HEK293T (cell line): ENCODE data around the gene PAQR6.

ENCODE experiments used
- CTCF ChIA-PET: fragments of 350-600 bp; formaldehyde crosslinking; extraction: SDS; loops from one replicate; lab custom pipeline; 2021; ENCODE audit warnings: antibody characterized with exemption, inconsistent platforms; lab: Yijun Ruan, JAX
- POLR2A ChIA-PET: fragments of 350-600 bp; formaldehyde crosslinking; extraction: SDS; loops from one replicate; lab custom pipeline; 2020; ENCODE audit warnings: antibody characterized with exemption, inconsistent platforms; lab: Yijun Ruan, JAX
- DNase-seq: peaks from one replicate; pipeline ENCODE4 v3.0.0; 2012; ENCODE audit warnings: mixed read lengths; ENCODE audit errors: extremely low spot score
- ARNT ChIP-seq: fragments of 450-650 bp; IDR thresholded peaks from 2 replicates; pipeline ENCODE4 v1.6.1; 2017; ENCODE audit warnings: mild to moderate bottlenecking
- BHLHE40 ChIP-seq: fragments of 450-650 bp; IDR thresholded peaks from 2 replicates; pipeline ENCODE4 v1.6.1; 2016; ENCODE audit warnings: mild to moderate bottlenecking, moderate library complexity, borderline replicate concordance
- CTBP1 ChIP-seq: fragments of 450-650 bp; IDR thresholded peaks from 2 replicates; pipeline ENCODE4 v1.6.1; 2016; ENCODE audit warnings: borderline replicate concordance
- ELF4 ChIP-seq: fragments of 450-650 bp; IDR thresholded peaks from 2 replicates; pipeline ENCODE4 v1.6.1; 2017; ENCODE audit warnings: antibody characterized with exemption
- FOXA1 ChIP-seq: fragments of 450-650 bp; IDR thresholded peaks from 2 replicates; pipeline ENCODE4 v1.6.1; 2016; ENCODE audit warnings: mild to moderate bottlenecking
- FOXK2 ChIP-seq: fragments of 450-650 bp; IDR thresholded peaks from 2 replicates; pipeline ENCODE4 v1.6.1; 2016; ENCODE audit warnings: mild to moderate bottlenecking
- FOXM1 ChIP-seq: fragments of 450-650 bp; IDR thresholded peaks from 2 replicates; pipeline ENCODE4 v1.6.1; 2017; ENCODE audit warnings: mild to moderate bottlenecking, borderline replicate concordance
- HDGF ChIP-seq: fragments of 450-650 bp; IDR thresholded peaks from 2 replicates; pipeline ENCODE4 v1.6.1; 2017; ENCODE audit warnings: antibody characterized with exemption, borderline replicate concordance
- L3MBTL2 ChIP-seq: fragments of 450-650 bp; conservative IDR thresholded peaks from 2 replicates; pipeline ENCODE4 v1.6.1; 2016; ENCODE audit warnings: mild to moderate bottlenecking
- LEF1 ChIP-seq: fragments of 450-650 bp; IDR thresholded peaks from 2 replicates; pipeline ENCODE4 v1.6.1; 2017; ENCODE audit warnings: mild to moderate bottlenecking, borderline replicate concordance
- NFRKB ChIP-seq: fragments of 450-650 bp; IDR thresholded peaks from 2 replicates; pipeline ENCODE4 v1.6.1; 2016; ENCODE audit warnings: mild to moderate bottlenecking, moderate library complexity
- PKNOX1 ChIP-seq: fragments of 450-650 bp; IDR thresholded peaks from 2 replicates; pipeline ENCODE4 v1.6.1; 2016
- SP1 ChIP-seq: fragments of 450-650 bp; IDR thresholded peaks from 2 replicates; pipeline ENCODE4 v1.6.1; 2017
- SUZ12 ChIP-seq: fragments of 450-650 bp; IDR thresholded peaks from 2 replicates; pipeline ENCODE4 v1.6.1; 2016; ENCODE audit warnings: mild to moderate bottlenecking
- TARDBP ChIP-seq: fragments of 450-650 bp; IDR thresholded peaks from 2 replicates; pipeline ENCODE4 v1.6.1; 2016
- ZNF384 ChIP-seq: fragments of 450-650 bp; IDR thresholded peaks from 2 replicates; pipeline ENCODE4 v1.6.1; 2016

Gene PAQR6

GRCh38 chr1:156285437-156285836 lies 37.6 kb upstream of the PAQR6 start:
- TF ChIP-seq SUZ12 (no peak), SP1 (no peak), NFRKB (no peak), TARDBP (no peak), L3MBTL2 (no peak), FOXM1 (no peak), LEF1 (no peak), FOXK2 (no peak)
- ChIA-PET POLR2A (interaction anchor here (0.6 to 5.7 kb wide), 2 partner anchors 12 to 34 kb away, joined by 3 to 71 read pairs; partner anchors contain the start of genes GLMP and VHLL), CTCF (no interaction called here)
- no peak for DNase-seq

- ChIA-PET CTCF (no interaction called here), POLR2A (interaction anchor here (3.7 to 5.7 kb wide), 2 partner anchors 13 kb away, joined by 34 to 71 read pairs; partner anchors contain the start of genes GLMP and VHLL)
- TF ChIP-seq FOXK2 (no peak), SUZ12 (no peak), CTBP1 (no peak), PKNOX1 (no peak)
- no peak for DNase-seq
Measured at GRCh38 chr1:156284757-156285156, 36.9 kb upstream of the PAQR6 start.

- DNase-seq = no peak
- POLR2A ChIA-PET = interaction anchor here (1.3 to 5.7 kb wide), 4 partner anchors 12 to 79 kb away, joined by 3 to 71 read pairs (median 25); partner anchors contain the start of genes GLMP, PMF1 and VHLL
- CTCF ChIA-PET = interaction anchor here (0.6 kb wide), 2 partner anchors 11 to 29 kb away, joined by 3 to 4 read pairs; no protein-coding TSS in a partner anchor
- TF ChIP-seq FOXM1 = no peak
- no peak for TF ChIP-seq FOXA1
- TF ChIP-seq SUZ12 = no peak
- no peak for TF ChIP-seq ELF4
- no peak for TF ChIP-seq ZNF384
Measured at GRCh38 chr1:156284112-156284511, 36.3 kb upstream of the PAQR6 start, which contains the start of gene TMEM79. TSS of gene TMEM79 (plus strand) at chr1:156284325. CDS start at chr1:156285227, 902 bp downstream.

- ChIA-PET CTCF (interaction anchor here (0.6 to 1.4 kb wide), 4 partner anchors 11 to 76 kb away, joined by 3 to 5 read pairs (median 4); no protein-coding TSS in a partner anchor), POLR2A (interaction anchor here (0.8 to 5.7 kb wide), 18 partner anchors 8 to 218 kb away, joined by 3 to 71 read pairs (median 4); partner anchors contain the start of genes CCT3, GLMP, PMF1 and SLC25A44)
- DNase-seq = no peak
- no peak for TF ChIP-seq CTBP1
- no peak for TF ChIP-seq BHLHE40
- TF ChIP-seq NFRKB = no peak
- no peak for TF ChIP-seq SUZ12
- no peak for TF ChIP-seq LEF1
- no peak for TF ChIP-seq ZNF384
- no peak for TF ChIP-seq FOXA1
- TF ChIP-seq HDGF = no peak
- TF ChIP-seq SP1 = no peak
- no peak for TF ChIP-seq ARNT
- TF ChIP-seq L3MBTL2 = no peak
- no peak for TF ChIP-seq FOXM1
- TF ChIP-seq PKNOX1 = no peak
- no peak for TF ChIP-seq FOXK2
- TF ChIP-seq TARDBP = no peak
- no peak for TF ChIP-seq ELF4
Measured at GRCh38 chr1:156283521-156283920, 35.7 kb upstream of the PAQR6 start.

- TF ChIP-seq ELF4 (peak; percentile 82), L3MBTL2 (0 out of 2 replicates have a peak, but pooled peaks have one; percentile 35), FOXM1 (no peak), SUZ12 (no peak), CTBP1 (no peak), FOXK2 (no peak), SP1 (peak; percentile 83; the same call in 1 of the 2 replicates), BHLHE40 (no peak), ZNF384 (peak; percentile 64; the same call in 1 of the 2 replicates), LEF1 (no peak), PKNOX1 (no peak), NFRKB (peak; percentile 93), HDGF (no peak), ARNT (no peak; the same call in 1 of the 2 replicates), FOXA1 (no peak), TARDBP (no peak)
- ChIA-PET CTCF (interaction anchor here (1.4 kb wide), 1 partner anchor 77 kb away, joined by 5 read pairs; no protein-coding TSS in a partner anchor), POLR2A (interaction anchor here (0.6 to 5.7 kb wide), 29 partner anchors 9 to 219 kb away, joined by 3 to 71 read pairs (median 4); partner anchors contain the start of genes CCT3, GLMP, PMF1 and SLC25A44)
- peak; percentile 100 for DNase-seq
Measured at GRCh38 chr1:156282479-156283222, 34.8 kb upstream of the PAQR6 start, which contains the start of gene SMG5. TSS of gene SMG5 (minus strand) at chr1:156282825. CDS start at chr1:156282680, 145 bp downstream.
